Adrenal gland (tissue), 12 donors: Measurements from ENCODE around the gene BOK. TPM values are rescaled to one million over a fixed set of nuclear protein-coding genes. Genes with fewer than 3 reads are reported as not detected.
A peak's percentile ranks its signal among the peaks of the same experiment; 100 is the strongest.

Experiments used
- DNase-seq, 7 donors: peaks; one replicate each; pipeline ENCODE4 v3.0.0-alpha.2; 2019 to 2020
- H3K27ac ChIP-seq, 5 donors: fragments of 200-600 bp; sonication (generic) in 4 of 5; 1 replicate in 3 of 5; 2 replicates in 2 of 5; pipeline versions ENCODE4 v1.5.1 to v1.8.0; 2016 to 2020; ENCODE audit warnings: mild to moderate bottlenecking in 1 of 5
- H3K27me3 ChIP-seq: fragments of 200-600 bp; 2 replicates; pipeline ENCODE4 v1.8.0; 2021
- H3K36me3 ChIP-seq, 2 donors: fragments of 200-600 bp; replicated peaks in 1 of 2; 1 replicate in 1 of 2; 2 replicates in 1 of 2; pipeline versions ENCODE4 v1.5.1 to v1.8.0; 2018 to 2022
- H3K4me1 ChIP-seq, 2 donors: fragments of 200-600 bp; replicated peaks in 1 of 2; 1 replicate in 1 of 2; 2 replicates in 1 of 2; pipeline versions ENCODE4 v1.5.1 to v1.8.0; 2018 to 2021
- H3K4me3 ChIP-seq, 4 donors: fragments of 200-600 bp; sonication (generic) in 3 of 4; one replicate each; pipeline ENCODE4 v1.5.1; 2016 to 2018
- H3K9me3 ChIP-seq, 3 donors: fragments of 200-600 bp; sonication (generic) in 1 of 3; replicated peaks in 1 of 3; 1 replicate in 2 of 3; 2 replicates in 1 of 3; pipeline versions ENCODE4 v1.5.1 to v1.8.0; 2016 to 2021
- POLR2A ChIP-seq, 2 donors: fragments of 450-650 bp; IDR thresholded peaks; one replicate each; pipeline ENCODE4 v1.6.1; 2017; ENCODE audit warnings: antibody characterized with exemption in 2 of 2, mild to moderate bottlenecking in 2 of 2, moderate library complexity in 1 of 2
- WGBS, 4 donors: extraction: QIAGEN DNeasy Blood & Tissue Kit in 2 of 4; methylation state at CpG; one replicate each; pipeline versions ENCODE4 v1.1.5 to v1.1.7; 2013 to 2017; 5-methylcytosine and 5-hydroxymethylcytosine counted together
- intact Hi-C, 2 donors: fragments of 100-400 bp; cut with DNase I; formaldehyde crosslinking; loops; one replicate each; pipeline versions ENCODE4 v1.14.1 to v1.15.0; 2022 to 2023
- polyA plus RNA-seq, 3 donors: library from polyadenylated mRNA; stranded (reverse); fragments of 200-250 nt in 2 of 3; fragments of 350-450 nt in 1 of 3; fragmentation: Illumina TruSeq in 1 of 3; extraction: RNeasy Lipid Tissue Mini Kit (QIAGEN cat#74804) in 1 of 3; gene quantifications; one replicate each; pipeline ENCODE4 v1.2.3, GENCODE V29; 2013 to 2014
- total RNA-seq, 9 donors: library from RNA; depleted of rRNA in 4 of 9; stranded (reverse); fragments of >200 nt in 4 of 9; fragments of 120-200 nt in 1 of 9; fragmentation: NEBNext Ultra II Directional in 1 of 9; extraction: Animal tissue kit (Norgen Biotek cat#: 25700) in 1 of 9; gene quantifications; one replicate each; pipeline versions ENCODE4 v1.1.0 to v1.2.4, GENCODE V29; 2013 to 2023
- TF ChIP-seq, protein P1 (sequence below), 6 experiments: fragments of 450-650 bp in 4 of 6; fragments of 200-600 bp in 2 of 6; sonication (generic) in 1 of 6; IDR thresholded peaks; 1 replicate in 5 of 6; 2 replicates in 1 of 6; pipeline versions ENCODE4 v1.5.1 to v1.8.0; 2016 to 2021; ENCODE audit warnings: antibody characterized with exemption in 6 of 6, mild to moderate bottlenecking in 2 of 6, moderate library complexity in 1 of 6
- donor health status: healthy with polysubstance abuse.
- donor health status: Bipolar disorder and iron deficiency.
- donor health status: DM: yes; HTN: yes; CAD: no.
- donor health status: DM: no; HTN: no; CAD: no.
- donor health status: DM: no; HTN: no; CAD: no.
- donor health status: DM: yes; HTN: yes; CAD: no.

Gene BOK
- total and polyA plus RNA-seq, 12 donors, result 2.9 to 41.7 (median 13.9) TPM

GRCh38 chr2:241615522-241616052, 57.0 kb downstream of the BOK start:
- Histone ChIP-seq H3K27ac (no peak overlapping the region), H3K4me3 (no peak overlapping the region), H3K4me1 (no peaks in the 10 kb centered on the region), H3K27me3 (no peaks in the 10 kb centered on the region), H3K9me3 (no peaks in the 10 kb centered on the region), H3K36me3 (no peaks in the 10 kb centered on the region)
- WGBS, 4 donors, result 89 to 95% (median 93%) methylated on average over 15 to 16 of the region's 16 CpGs
- intact Hi-C loops, result no loop called here
- no peak for DNase-seq
- no peak for TF ChIP-seq POLR2A (IDR thresholded peaks at IDR 0.05)
- TF ChIP-seq, protein P1, sequence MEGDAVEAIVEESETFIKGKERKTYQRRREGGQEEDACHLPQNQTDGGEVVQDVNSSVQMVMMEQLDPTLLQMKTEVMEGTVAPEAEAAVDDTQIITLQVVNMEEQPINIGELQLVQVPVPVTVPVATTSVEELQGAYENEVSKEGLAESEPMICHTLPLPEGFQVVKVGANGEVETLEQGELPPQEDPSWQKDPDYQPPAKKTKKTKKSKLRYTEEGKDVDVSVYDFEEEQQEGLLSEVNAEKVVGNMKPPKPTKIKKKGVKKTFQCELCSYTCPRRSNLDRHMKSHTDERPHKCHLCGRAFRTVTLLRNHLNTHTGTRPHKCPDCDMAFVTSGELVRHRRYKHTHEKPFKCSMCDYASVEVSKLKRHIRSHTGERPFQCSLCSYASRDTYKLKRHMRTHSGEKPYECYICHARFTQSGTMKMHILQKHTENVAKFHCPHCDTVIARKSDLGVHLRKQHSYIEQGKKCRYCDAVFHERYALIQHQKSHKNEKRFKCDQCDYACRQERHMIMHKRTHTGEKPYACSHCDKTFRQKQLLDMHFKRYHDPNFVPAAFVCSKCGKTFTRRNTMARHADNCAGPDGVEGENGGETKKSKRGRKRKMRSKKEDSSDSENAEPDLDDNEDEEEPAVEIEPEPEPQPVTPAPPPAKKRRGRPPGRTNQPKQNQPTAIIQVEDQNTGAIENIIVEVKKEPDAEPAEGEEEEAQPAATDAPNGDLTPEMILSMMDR (IDR thresholded peaks at IDR 0.05), result no peak

DNA sequence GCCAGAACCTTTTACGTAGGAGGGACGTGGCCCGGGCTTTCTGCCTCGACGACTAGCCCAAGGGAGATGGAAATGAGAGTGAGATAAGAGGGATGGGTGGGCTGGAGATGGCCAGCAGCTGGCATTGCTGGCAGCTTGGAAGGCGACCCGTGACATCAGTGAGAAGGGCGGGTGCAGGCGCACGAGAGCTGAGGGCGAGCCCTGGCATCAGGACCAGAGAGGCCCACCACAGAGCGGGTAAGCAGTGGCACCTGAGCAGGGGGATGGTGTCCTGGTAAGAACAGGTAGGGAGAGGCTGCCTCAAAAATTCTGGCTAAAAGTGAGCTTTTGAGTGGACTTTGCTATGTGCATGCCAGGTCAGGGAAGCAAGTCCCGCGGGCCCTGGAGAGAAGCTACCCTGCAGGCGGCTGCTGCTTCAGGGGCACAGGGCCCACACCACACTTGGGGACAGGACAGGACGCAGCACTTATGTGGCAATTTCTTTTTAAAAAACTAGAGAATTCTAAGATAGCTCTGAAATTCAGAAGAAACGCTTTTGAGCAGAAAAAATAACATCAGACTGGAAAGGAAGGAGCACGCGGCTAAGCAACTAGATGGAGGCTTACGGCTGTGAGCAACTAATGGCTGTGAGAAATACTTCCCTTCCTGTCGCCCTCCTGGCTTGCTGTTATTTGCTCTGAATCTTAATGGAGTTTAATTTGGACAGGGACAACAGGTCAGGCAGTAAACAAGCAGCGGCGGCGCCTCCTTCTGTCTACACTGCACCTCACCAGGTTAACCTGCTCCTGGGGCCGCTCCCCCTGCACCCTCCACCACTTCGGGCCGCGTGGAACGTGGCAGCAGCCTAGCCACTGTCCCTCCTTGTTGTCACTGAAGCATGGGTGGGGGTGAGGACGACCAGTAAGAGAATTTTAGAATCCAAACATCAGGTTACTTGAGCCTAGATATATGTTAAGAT, 57.9 kb downstream of the BOK start:
- Histone ChIP-seq H3K27me3 (no peaks in the 10 kb centered on the region), H3K27ac (no peak overlapping the region), H3K36me3 (no peaks in the 10 kb centered on the region), H3K4me3 (no peak overlapping the region), H3K4me1 (no peaks in the 10 kb centered on the region), H3K9me3 (no peaks in the 10 kb centered on the region)
- intact Hi-C loops, result no loop called here
- no peak for DNase-seq
- 93 to 97% (median 95%) methylated on average over 30 of the region's 30 CpGs for WGBS, 4 donors
- TF ChIP-seq, protein P1 (IDR thresholded peaks at IDR 0.05), result no peak
- TF ChIP-seq POLR2A (IDR thresholded peaks at IDR 0.05), result no peak

DNA sequence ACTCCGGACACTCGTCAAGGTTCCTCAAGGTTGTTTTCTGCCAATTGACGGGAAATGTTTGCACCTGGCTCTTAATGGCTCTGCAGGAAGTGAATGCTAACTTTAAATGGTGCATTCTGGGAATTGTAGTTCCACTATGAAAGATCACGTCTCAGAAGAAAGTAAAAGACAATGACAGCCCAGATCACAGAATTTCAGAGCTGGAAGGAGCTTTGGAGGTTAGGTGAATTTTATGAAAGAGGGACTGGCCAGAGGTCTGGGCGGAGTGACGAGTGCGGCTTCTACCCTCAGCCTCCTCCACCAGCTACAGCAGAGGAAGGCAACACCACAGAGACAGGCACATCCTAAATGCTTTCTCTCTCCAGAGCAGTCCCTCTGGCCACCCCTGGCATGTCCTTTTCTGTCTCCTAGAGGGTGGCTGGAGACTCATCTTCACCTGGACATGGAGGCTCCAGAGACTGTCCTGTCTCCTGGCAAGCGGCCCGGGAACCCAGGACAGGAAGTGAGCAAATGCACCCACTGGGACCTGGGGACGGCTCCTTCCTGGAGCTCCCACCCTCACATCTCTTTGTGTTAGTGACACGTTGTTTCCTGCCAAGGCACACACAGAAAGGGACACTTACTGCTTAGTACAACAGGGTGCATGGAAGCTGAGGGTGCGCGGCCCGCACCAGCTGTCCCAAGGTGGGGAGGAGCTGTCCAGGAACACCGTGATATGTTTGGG, 59.0 kb downstream of the BOK start:
- Histone ChIP-seq H3K4me1 (no peaks in the 10 kb centered on the region), H3K9me3 (no peaks in the 10 kb centered on the region), H3K27ac (peak overlapping the region in 2 of 5 donors; percentile 13 to 55), H3K36me3 (no peaks in the 10 kb centered on the region), H3K4me3 (peak overlapping the region in 1 of 4 donors; percentile 16), H3K27me3 (no peaks in the 10 kb centered on the region)
- peak in 3 of 7 donors; percentile 45 to 69 (median 57) for DNase-seq
- TF ChIP-seq POLR2A (IDR thresholded peaks at IDR 0.05), result no peak
- TF ChIP-seq, protein P1 (IDR thresholded peaks at IDR 0.05), result no peak
- intact Hi-C loops, result no loop called here
- 54 to 66% (median 60%) methylated on average over 15 of the region's 15 CpGs for WGBS, 4 donors

GRCh38 chr2:241618296-241618805, 59.8 kb downstream of the BOK start:
- Histone ChIP-seq H3K36me3 (no peaks in the 10 kb centered on the region), H3K27me3 (no peaks in the 10 kb centered on the region), H3K4me1 (no peaks in the 10 kb centered on the region), H3K4me3 (no peak overlapping the region), H3K27ac (no peak overlapping the region), H3K9me3 (no peaks in the 10 kb centered on the region)
- DNase-seq, result no peak
- WGBS, 4 donors, result 77 to 94% (median 90%) methylated on average over 5 of the region's 5 CpGs
- intact Hi-C loops, result no loop called here
- no peak for TF ChIP-seq POLR2A (IDR thresholded peaks at IDR 0.05)
- TF ChIP-seq, protein P1 (IDR thresholded peaks at IDR 0.05), result no peak
